Brain microvascular endothelial cell (primary cell): ENCODE results near the gene ZBP1.

Experiments used
- DNase-seq: peaks from one replicate; pipeline ENCODE4 v3.0.0-alpha.2; 2020
- H3K27ac ChIP-seq: fragments of 250-450 bp; sonication (Bioruptor Pico); 2 replicates; pipeline ENCODE4 v1.5.1; 2020; ENCODE audit warnings: mild to moderate bottlenecking, moderate library complexity
- H3K27me3 ChIP-seq: fragments of 250-450 bp; sonication (Bioruptor Pico); replicated peaks from 2 replicates; pipeline ENCODE4 v1.5.1; 2020; ENCODE audit warnings: mild to moderate bottlenecking
- H3K36me3 ChIP-seq: fragments of 250-450 bp; sonication (Bioruptor Pico); replicated peaks from 2 replicates; pipeline ENCODE4 v1.5.1; 2020; ENCODE audit warnings: mild to moderate bottlenecking
- H3K4me3 ChIP-seq: 2 replicates; pipeline ENCODE4 v1.5.1; 2011; ENCODE audit warnings: low read depth, mild to moderate bottlenecking, control low read depth, low read length, moderate library complexity
- in situ Hi-C: cut with HindIII; loops from 2 replicates; pipeline ENCODE4 v1.10.0; 2017; ENCODE audit warnings: low sequenced_read_pairs, low pct_ligation_motif_present
- TF ChIP-seq, protein P1 (sequence below): IDR thresholded peaks from 2 replicates; pipeline ENCODE4 v1.5.1; 2011; ENCODE audit warnings: low read depth, mild to moderate bottlenecking, moderate library complexity, low read length, control low read depth, inconsistent platforms; ENCODE audit errors: missing control alignments

The ZBP1 gene

DNA sequence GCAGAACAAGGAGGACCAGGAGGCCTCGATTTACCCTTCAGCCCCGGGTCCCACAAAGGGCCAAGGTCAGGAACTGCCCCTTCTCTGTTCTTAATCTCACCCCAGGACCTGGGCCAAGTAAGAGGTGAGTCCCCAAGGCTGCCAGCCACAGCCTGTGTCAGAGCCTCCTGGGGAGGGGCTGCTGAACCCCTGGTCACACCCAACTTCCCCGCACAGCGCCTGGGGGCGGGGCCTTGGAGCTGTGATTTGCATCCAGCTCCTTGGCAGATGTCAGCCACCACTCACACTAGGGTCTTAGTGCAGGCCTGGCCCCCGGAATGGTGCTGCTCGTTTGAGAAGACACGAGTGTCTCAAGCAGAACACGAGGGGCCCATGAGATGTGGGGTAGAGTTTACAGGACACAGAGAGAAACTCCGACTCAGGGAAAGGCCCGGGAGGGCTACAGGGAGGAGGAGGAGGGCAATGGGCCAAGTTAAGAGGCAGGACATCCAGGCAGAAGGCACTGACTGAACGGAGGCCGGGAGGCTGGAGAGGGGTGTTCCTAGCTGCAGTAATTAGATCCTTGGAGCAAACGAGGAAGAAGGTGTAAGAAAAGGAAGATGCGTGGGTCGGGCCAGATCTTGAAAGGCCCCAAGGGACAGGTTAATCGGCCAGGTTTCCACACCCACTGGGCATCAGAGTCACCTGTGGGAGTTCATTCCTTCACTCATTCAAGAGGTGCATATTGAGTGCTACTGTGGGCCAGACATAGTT is 26.9 kb downstream of the ZBP1 start:
- TF ChIP-seq, protein P1, sequence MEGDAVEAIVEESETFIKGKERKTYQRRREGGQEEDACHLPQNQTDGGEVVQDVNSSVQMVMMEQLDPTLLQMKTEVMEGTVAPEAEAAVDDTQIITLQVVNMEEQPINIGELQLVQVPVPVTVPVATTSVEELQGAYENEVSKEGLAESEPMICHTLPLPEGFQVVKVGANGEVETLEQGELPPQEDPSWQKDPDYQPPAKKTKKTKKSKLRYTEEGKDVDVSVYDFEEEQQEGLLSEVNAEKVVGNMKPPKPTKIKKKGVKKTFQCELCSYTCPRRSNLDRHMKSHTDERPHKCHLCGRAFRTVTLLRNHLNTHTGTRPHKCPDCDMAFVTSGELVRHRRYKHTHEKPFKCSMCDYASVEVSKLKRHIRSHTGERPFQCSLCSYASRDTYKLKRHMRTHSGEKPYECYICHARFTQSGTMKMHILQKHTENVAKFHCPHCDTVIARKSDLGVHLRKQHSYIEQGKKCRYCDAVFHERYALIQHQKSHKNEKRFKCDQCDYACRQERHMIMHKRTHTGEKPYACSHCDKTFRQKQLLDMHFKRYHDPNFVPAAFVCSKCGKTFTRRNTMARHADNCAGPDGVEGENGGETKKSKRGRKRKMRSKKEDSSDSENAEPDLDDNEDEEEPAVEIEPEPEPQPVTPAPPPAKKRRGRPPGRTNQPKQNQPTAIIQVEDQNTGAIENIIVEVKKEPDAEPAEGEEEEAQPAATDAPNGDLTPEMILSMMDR = no peak
- in situ Hi-C loops = no loop called here
- no peak overlapping the region for H3K27ac ChIP-seq
- no peak overlapping the region for H3K4me3 ChIP-seq
- H3K27me3 ChIP-seq = no peaks in the 10 kb centered on the region
- H3K36me3 ChIP-seq = no peaks in the 10 kb centered on the region
- no peak for DNase-seq

DNA sequence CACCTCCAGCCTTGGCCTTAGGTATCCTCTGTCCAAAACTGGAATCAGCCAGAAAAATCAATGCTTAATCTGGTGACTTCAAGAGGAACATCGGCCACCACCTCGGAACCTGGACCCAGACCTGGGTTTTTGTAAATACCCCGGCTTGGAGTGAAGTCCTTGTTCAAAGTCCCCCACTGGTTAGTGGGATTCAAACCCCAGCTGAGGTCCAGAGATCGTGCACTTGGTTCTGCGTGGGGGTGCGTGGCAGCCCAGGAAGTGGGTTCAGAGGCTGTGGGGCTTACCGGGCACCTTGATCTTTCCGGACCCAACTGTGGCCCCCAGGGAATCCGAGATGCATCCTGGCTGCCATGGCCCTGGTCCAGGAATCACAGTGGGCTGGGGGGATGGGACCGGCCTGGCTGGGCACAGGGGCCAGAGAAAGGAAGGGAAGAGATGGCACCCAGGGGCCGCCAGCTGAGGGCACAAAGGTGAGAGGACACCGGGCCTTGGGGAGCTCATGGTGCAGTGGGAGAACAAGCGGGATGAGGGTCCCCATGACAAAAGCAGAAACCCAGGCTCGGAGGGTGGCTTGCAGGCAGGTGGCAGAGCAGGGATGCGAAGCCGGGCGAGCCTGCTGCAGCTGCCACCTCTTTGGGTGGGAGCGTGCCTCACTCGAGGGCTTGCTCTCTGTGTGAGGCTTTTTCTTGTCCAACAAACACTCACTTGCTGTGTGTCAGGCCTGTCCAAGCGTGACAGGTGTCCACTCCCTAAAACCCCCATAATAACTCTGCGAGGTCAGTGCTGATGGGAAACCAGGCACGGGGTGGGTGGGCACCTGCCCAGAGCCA is 27.7 kb downstream of the ZBP1 start:
- Histone ChIP-seq H3K4me3 (no peak overlapping the region), H3K36me3 (no peaks in the 10 kb centered on the region), H3K27me3 (no peaks in the 10 kb centered on the region), H3K27ac (no peak overlapping the region)
- in situ Hi-C loops = no loop called here
- TF ChIP-seq, protein P1 = no peak
- DNase-seq = no peak

DNA sequence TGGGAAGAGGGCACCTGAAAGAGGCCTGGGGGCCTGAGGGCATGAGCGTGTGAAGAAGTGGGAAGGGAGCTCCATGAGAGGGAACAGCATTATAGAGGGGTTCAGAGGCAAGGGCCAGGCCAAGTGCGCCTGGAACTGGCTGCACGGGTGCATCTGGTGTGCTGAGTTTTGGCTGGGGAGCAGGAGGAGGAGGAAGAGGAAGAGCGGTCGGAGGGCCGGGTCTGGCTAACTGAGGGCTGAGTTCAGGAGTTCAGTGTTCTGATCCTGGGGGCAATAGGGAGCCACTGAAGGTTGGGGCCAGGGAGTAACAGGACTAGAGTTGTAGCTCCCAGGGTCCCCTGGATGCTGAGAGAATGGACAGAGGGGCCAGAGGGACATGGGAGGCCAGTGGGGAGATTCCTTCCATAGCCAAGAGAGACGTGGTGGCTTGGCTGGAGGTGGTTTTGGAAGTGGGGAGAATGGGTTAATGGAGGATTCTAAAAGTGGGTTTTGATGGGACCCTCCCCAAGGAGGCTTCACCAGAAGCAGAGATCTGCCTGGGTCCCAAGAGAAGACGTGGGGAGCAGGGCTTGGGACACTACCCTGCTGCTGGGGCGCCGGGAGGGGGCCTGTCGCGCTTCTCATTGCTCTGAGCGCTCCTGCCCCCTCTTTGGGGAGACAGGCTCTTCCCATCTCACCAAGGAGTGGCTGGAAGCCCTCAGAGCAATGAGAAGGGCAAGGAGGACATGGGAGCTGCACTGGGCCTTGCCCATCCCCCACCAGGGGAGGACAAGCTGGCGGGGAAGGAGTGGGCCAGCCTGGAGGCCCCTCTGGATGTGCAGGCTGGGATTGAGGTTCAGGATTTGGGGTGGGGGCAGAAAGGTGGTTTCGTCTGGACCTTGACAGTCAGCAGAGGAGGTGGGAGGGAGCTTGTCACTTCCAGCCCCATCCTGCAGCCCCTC is 28.7 kb downstream of the ZBP1 start:
- TF ChIP-seq, protein P1 = no peak
- no peaks in the 10 kb centered on the region for H3K27me3 ChIP-seq
- in situ Hi-C loops = no loop called here
- H3K36me3 ChIP-seq = no peaks in the 10 kb centered on the region
- no peak overlapping the region for H3K4me3 ChIP-seq
- H3K27ac ChIP-seq = no peak overlapping the region
- DNase-seq = no peak

DNA sequence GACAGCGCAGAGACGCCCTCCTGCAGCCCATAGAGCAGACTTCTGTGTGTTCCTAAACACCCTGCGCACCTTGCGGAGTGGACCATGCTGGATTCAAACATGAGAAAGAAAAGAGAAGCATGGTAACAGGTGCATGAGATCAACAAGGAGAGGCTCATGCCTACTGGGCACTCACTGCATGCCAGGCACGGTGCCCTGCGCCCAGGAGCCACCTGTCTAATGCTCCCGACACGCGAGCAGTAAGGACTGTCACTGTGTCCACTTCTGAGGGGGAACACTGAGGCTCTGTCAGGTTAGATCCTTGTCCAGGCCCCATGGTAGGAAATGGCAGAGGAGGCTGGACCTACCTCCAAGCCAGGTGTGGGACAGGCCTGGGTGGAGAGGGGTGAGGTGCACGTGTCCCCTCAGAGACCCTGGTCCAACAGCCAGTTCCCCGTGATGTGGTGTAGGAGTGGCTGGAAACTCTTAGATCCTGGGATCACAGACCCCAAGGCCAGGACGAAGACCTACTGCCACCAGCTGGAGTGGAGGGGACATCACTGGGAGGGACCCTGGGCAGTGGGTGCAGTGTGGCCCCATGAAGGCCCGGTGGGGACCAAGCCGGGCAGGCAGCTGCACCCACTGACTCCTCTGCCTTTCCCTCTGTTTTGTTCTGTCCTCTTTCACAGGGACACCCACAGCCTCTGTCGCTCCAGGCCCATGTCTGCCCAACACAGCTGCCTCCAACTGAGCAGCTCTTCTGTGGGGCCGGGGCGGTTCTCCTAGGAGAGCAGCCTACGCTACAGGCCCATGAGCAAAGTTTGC is 29.5 kb downstream of the ZBP1 start:
- Histone ChIP-seq H3K4me3 (no peak overlapping the region), H3K27me3 (no peaks in the 10 kb centered on the region), H3K36me3 (no peaks in the 10 kb centered on the region), H3K27ac (no peak overlapping the region)
- TF ChIP-seq, protein P1 = no peak
- no peak for DNase-seq
- in situ Hi-C loops = no loop called here

DNA sequence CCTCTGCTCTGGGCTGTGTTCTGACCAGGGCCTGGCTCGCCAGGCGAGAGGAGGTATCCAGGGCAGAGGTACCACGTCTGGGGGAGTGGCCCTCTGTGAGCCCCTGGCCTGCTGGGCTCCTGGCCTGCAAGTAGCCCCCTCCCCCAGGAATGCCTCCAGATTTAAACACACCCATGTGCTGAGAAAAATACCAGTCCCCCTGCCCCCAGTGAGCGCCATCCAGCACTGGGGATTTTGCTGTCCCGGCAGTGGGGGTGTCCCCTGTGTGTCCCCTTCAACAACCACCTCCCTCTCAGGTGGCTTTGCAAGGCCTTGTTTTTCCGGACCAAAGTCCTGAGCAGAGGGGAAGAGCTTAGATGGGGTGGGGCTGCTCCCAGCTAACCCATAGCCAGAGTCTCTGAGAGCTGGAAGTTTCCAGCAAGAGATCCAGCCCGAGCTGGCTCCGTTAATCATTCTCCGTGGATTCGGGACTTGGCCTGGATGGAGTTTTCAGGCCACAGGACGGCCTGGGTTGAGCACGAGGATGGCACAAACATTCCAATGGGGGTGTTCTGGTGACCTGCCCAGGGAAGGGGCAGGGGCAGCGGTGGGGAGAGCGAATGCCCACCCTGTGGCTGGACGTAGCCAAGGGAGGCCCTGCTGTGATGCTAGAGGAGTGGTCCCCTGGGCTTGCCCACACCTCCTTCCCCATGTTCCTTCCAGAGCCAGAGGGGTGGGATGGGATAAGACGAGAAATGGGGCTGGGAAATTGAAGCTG is 30.3 kb downstream of the ZBP1 start:
- no peak for DNase-seq
- no peaks in the 10 kb centered on the region for H3K27me3 ChIP-seq
- TF ChIP-seq, protein P1 = no peak
- no peak overlapping the region for H3K4me3 ChIP-seq
- H3K36me3 ChIP-seq = no peaks in the 10 kb centered on the region
- no peak overlapping the region for H3K27ac ChIP-seq
- in situ Hi-C loops = no loop called here
